Endothelial cell of umbilical vein (primary cell): ENCODE results near the gene HOXA9. TPM values are rescaled to one million over a fixed set of nuclear protein-coding genes. Genes with fewer than 3 reads are reported as not detected.

ENCODE experiments used
- BruUV-seq: library from RNA; stranded (reverse); fragments of 400-500 nt; replicated peaks from 2 replicates; lab custom pipeline; 2021; lab: Mats Ljungman, UMichigan
- CTCF ChIA-PET: fragments of 300-600, 350-600 bp; sonication (Branson Sonifier 250); formaldehyde crosslinking; loops from one replicate; lab custom pipeline; 2021; ENCODE audit warnings: antibody characterized with exemption, inconsistent platforms; lab: Charles Lee
- POLR2A ChIA-PET: fragments of 300-600, 350-600 bp; sonication (Branson Sonifier 250); formaldehyde crosslinking; loops from one replicate; lab custom pipeline; 2021; ENCODE audit warnings: antibody characterized with exemption, inconsistent platforms; lab: Charles Lee
- DNase-seq: peaks from one replicate; pipeline ENCODE4 v3.0.0-alpha.2; 2011; ENCODE audit warnings: low read depth, low spot score
- FAIRE-seq: peaks from 2 replicates; lab custom pipeline; 2011; peaks lifted over from hg19 to GRCh38; lab: Jason Lieb, UNC
- H2AFZ ChIP-seq: 2 replicates; pipeline ENCODE4 v1.6.0; 2012; ENCODE audit warnings: low read depth, low read length, control low read depth, inconsistent platforms
- H3K27ac ChIP-seq: 2 replicates; pipeline ENCODE4 v1.5.1; 2011; ENCODE audit warnings: low read depth, mild to moderate bottlenecking, control low read depth, low read length, moderate library complexity; ENCODE audit not compliant: insufficient read depth
- H3K27me3 ChIP-seq, 2 experiments: 2 replicates each; pipeline versions ENCODE4 v1.6.0 to v1.6.1; 2011; ENCODE audit warnings: low read length in 2 of 2, mixed read lengths in 1 of 2; ENCODE audit not compliant: control insufficient read depth in 2 of 2, insufficient read depth in 2 of 2
- H3K36me3 ChIP-seq, 2 experiments: 2 replicates in 1 of 2; 3 replicates in 1 of 2; pipeline ENCODE4 v1.5.1; 2011; ENCODE audit warnings: low read length in 2 of 2, mild to moderate bottlenecking in 1 of 2, moderate library complexity in 1 of 2; ENCODE audit not compliant: control insufficient read depth in 2 of 2, insufficient read depth in 2 of 2; ENCODE audit errors: extremely low read depth in 1 of 2
- H3K4me1 ChIP-seq: 3 replicates; pipeline ENCODE4 v1.5.1; 2011; ENCODE audit warnings: mild to moderate bottlenecking, low read length; ENCODE audit not compliant: control insufficient read depth, insufficient read depth; ENCODE audit errors: extremely low read depth
- H3K4me2 ChIP-seq: 2 replicates; pipeline ENCODE4 v1.6.1; 2011; ENCODE audit warnings: low read length, control low read depth, mixed read lengths; ENCODE audit not compliant: insufficient read depth
- H3K4me3 ChIP-seq, 3 experiments: fragments of 200-600 bp in 1 of 3; sonication (generic), shearing (Covaris generic) in 1 of 3; replicated peaks in 1 of 3; 2 replicates each; pipeline ENCODE4 v1.5.1; 2011 to 2016; ENCODE audit warnings: control low read depth in 3 of 3, low read length in 3 of 3, mild to moderate bottlenecking in 2 of 3, inconsistent platforms in 1 of 3, low read depth in 1 of 3, moderate library complexity in 1 of 3; ENCODE audit not compliant: insufficient read depth in 1 of 3
- H3K79me2 ChIP-seq: 2 replicates; pipeline ENCODE4 v1.6.0; 2012; ENCODE audit warnings: low read length, inconsistent platforms; ENCODE audit not compliant: control insufficient read depth, insufficient read depth
- H3K9ac ChIP-seq: replicated peaks from 2 replicates; pipeline ENCODE3; 2011; ENCODE audit warnings: low read length, control low read depth; ENCODE audit not compliant: insufficient read depth; ENCODE audit errors: extremely low read depth
- H3K9me1 ChIP-seq: replicated peaks from 3 replicates; pipeline ENCODE4 v1.6.0; 2011; ENCODE audit warnings: mild to moderate bottlenecking, low read length; ENCODE audit not compliant: control insufficient read depth, insufficient read depth; ENCODE audit errors: extremely low read depth
- H3K9me3 ChIP-seq: replicated peaks from 2 replicates; pipeline ENCODE4 v1.5.1; 2012; ENCODE audit warnings: low read length, inconsistent platforms; ENCODE audit not compliant: control insufficient read depth, insufficient read depth
- H4K20me1 ChIP-seq: replicated peaks from 2 replicates; pipeline ENCODE3; 2011; ENCODE audit warnings: mild to moderate bottlenecking, low read length; ENCODE audit not compliant: control insufficient read depth, insufficient read depth; ENCODE audit errors: extremely low read depth
- EZH2 ChIP-seq: IDR thresholded peaks from 2 replicates; pipeline ENCODE4 v1.6.1; 2012; ENCODE audit warnings: borderline replicate concordance, low read depth, mild to moderate bottlenecking, moderate library complexity, low read length, inconsistent platforms; ENCODE audit not compliant: severe bottlenecking
- FOS ChIP-seq: IDR thresholded peaks from 2 replicates; pipeline ENCODE4 v1.6.1; 2011; ENCODE audit warnings: mild to moderate bottlenecking, low read length, moderate library complexity, borderline replicate concordance; ENCODE audit not compliant: insufficient read depth
- GATA2 ChIP-seq: IDR thresholded peaks from 2 replicates; pipeline ENCODE4 v1.7.0; 2011; ENCODE audit warnings: low read depth, mild to moderate bottlenecking, moderate library complexity, mixed read lengths, low read length; ENCODE audit not compliant: insufficient read length, insufficient read depth
- JUN ChIP-seq: IDR thresholded peaks from 2 replicates; pipeline ENCODE4 v1.6.1; 2011; ENCODE audit warnings: borderline replicate concordance, low read depth; ENCODE audit not compliant: insufficient read length, insufficient read depth
- POLR2A ChIP-seq: IDR thresholded peaks from 2 replicates; pipeline ENCODE4 v1.6.1; 2012; ENCODE audit warnings: low read depth, mild to moderate bottlenecking, control low read depth, low read length
- POLR2AphosphoS5 ChIP-seq: IDR thresholded peaks from 2 replicates; pipeline ENCODE4 v1.6.1; 2012; ENCODE audit warnings: low read depth, mild to moderate bottlenecking, control low read depth, low read length, moderate library complexity; ENCODE audit not compliant: insufficient read depth
- dilution Hi-C: fragments of 300-500 bp; cut with MboI; formaldehyde crosslinking; loops from one replicate; pipeline ENCODE4 v1.15.0; 2019; ENCODE audit warnings: low sequenced_read_pairs; ENCODE audit not compliant: extremely low pct_ligation_motif_present
- intact Hi-C: fragments of 100-400 bp; cut with micrococcal nuclease; formaldehyde crosslinking; loops from one replicate; pipeline ENCODE4 v1.10.0; 2022
- polyA plus RNA-seq, 4 experiments: library from polyadenylated mRNA; depleted of rRNA in 3 of 4; stranded (reverse) in 3 of 4; unstranded in 1 of 4; fragments of >200 nt; gene quantifications; 2 replicates each; pipeline versions ENCODE4 v1.2.1 to v1.2.3, GENCODE V29; 2011 to 2012; ENCODE audit warnings: missing spikeins in 1 of 4
- total RNA-seq: library from RNA; stranded (reverse); gene quantifications from 2 replicates; pipeline ENCODE4 v1.2.3, GENCODE V29; 2021
- TF ChIP-seq, protein P1 (sequence below): IDR thresholded peaks from 2 replicates; pipeline ENCODE4 v1.6.1; 2011; ENCODE audit not compliant: insufficient read depth, insufficient read length
- TF ChIP-seq, protein P2 (sequence below), 2 donors: IDR thresholded peaks; 1 replicate in 1 of 2; 2 replicates in 1 of 2; pipeline ENCODE4 v1.5.1; 2011; ENCODE audit warnings: low read length in 2 of 2, mild to moderate bottlenecking in 2 of 2, moderate library complexity in 2 of 2, control low read depth in 1 of 2, inconsistent platforms in 1 of 2, low read depth in 1 of 2; ENCODE audit not compliant: insufficient read depth in 1 of 2; ENCODE audit errors: extremely low read depth in 1 of 2

The HOXA9 gene
- total and polyA plus RNA-seq, 2 donors (not counting 3 experiments of a cell fraction or from before 2014, with no cell fraction given) = 47.2 to 61.6 TPM

DNA sequence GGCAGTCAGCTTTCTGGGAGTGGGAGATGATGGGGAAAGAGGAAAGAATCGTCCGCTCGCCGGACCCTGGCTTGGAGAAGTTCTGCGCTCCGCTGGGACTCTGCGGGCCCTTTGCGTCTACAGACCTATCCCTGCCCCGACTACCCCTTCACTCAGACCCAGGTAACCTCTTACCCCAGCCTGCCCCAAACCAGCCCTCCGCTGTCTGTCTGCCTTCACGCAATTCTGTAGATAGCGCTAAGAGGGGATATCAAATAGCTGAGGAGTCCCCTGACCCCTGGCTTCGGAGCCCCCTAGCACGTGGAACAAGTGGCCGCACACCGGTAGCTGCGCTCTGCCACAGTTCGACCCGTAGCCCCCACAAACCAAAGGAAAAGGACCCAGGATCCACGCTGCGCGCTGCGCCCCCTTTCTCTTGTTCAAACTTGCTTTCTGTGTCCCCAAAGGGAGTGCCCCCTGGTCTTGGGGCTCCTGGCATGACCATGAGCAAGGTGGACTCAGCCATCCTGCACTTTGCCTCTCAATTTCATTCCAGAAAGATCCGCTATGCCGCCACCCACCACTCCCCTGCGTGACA lies 41.8 kb downstream of the HOXA9 start:
- peaks cover 68% of the 10 kb centered on the region for H3K79me2 ChIP-seq
- no peaks in the 10 kb centered on the region for H3K9me1 ChIP-seq
- dilution Hi-C loops (no loop called here), intact Hi-C loops (loop anchor here (1.0 kb wide), 1 partner anchor 8 kb away; no protein-coding TSS in a partner anchor)
- H3K9ac ChIP-seq = peak overlapping the region; percentile 81
- ChIA-PET POLR2A (no interaction called here), CTCF (interaction anchor here (1.2 to 9.1 kb wide), 3 partner anchors 17 to 27 kb away, joined by 3 to 70 read pairs (median 3); no protein-coding TSS in a partner anchor)
- H3K36me3 ChIP-seq = peaks cover 0 to 4% of the 10 kb centered on the region in 2 experiments
- H3K4me1 ChIP-seq = peaks cover 80% of the 10 kb centered on the region
- no peak overlapping the region for H2AFZ ChIP-seq
- H3K4me2 ChIP-seq = peak overlapping the region; percentile 92
- H3K4me3 ChIP-seq = peak overlapping the region in 1 of 3 experiments; percentile 68
- FAIRE-seq (peak; percentile 4), DNase-seq (no peak)
- no TSS peak for BruUV-seq
- no peaks in the 10 kb centered on the region for H4K20me1 ChIP-seq
- no peaks in the 10 kb centered on the region for H3K9me3 ChIP-seq
- TF ChIP-seq EZH2 = no peak
- peak; percentile 50 for TF ChIP-seq POLR2A
- peak overlapping the region; percentile 96 for H3K27ac ChIP-seq
- H3K27me3 ChIP-seq = no peaks in the 10 kb centered on the region

DNA sequence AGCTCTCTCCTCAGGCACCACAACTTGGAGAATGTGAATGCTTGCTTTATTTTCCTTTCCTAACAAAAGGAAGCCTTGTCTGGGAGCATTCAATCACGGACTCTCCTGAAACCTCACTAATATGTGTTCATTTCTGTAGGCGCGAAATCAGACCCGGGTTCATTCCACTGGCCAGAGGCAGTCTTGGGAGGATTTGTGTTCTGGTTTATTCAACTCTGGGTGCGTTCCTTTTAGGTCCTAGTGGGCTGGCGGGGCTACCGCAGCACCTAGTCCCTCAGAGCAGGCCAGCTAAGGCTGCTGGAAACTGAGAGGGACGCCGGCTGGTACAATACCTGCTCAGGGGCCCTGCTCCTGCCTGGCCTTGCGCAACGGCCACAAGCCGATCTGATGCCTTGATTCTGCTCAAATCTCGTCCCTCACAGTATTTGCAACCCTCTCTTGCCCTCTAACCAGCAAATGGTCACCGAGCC lies 42.3 kb downstream of the HOXA9 start:
- peaks cover 0 to 3% of the 10 kb centered on the region in 2 experiments for H3K36me3 ChIP-seq
- peaks cover 68% of the 10 kb centered on the region for H3K79me2 ChIP-seq
- peak overlapping the region in 2 of 3 experiments; percentile 12 to 68 for H3K4me3 ChIP-seq
- H3K9ac ChIP-seq = peak overlapping the region; percentile 81
- peak overlapping the region; percentile 96 for H3K27ac ChIP-seq
- DNase-seq = no peak
- dilution Hi-C loops = no loop called here
- peak; percentile 35 for FAIRE-seq
- H3K4me2 ChIP-seq = peak overlapping the region; percentile 92
- no TSS peak for BruUV-seq
- H3K9me1 ChIP-seq = no peaks in the 10 kb centered on the region
- H3K27me3 ChIP-seq = no peaks in the 10 kb centered on the region
- H3K4me1 ChIP-seq = peaks cover 85% of the 10 kb centered on the region
- POLR2A ChIA-PET = interaction anchor here (1.2 kb wide), 1 partner anchor 24 kb away, joined by 4 read pairs; no protein-coding TSS in a partner anchor
- H4K20me1 ChIP-seq = no peaks in the 10 kb centered on the region
- no peak overlapping the region for H2AFZ ChIP-seq
- no peaks in the 10 kb centered on the region for H3K9me3 ChIP-seq
- CTCF ChIA-PET = interaction anchor here (0.7 to 9.1 kb wide), 4 partner anchors 16 to 24 kb away, joined by 3 to 70 read pairs (median 3); no protein-coding TSS in a partner anchor
- intact Hi-C loops = no loop called here
- TF ChIP-seq GATA2 (no peak), EZH2 (no peak), POLR2AphosphoS5 (no peak), JUN (no peak), FOS (no peak)
- TF ChIP-seq, protein P1, sequence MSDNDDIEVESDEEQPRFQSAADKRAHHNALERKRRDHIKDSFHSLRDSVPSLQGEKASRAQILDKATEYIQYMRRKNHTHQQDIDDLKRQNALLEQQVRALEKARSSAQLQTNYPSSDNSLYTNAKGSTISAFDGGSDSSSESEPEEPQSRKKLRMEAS = no peak
- TF ChIP-seq, protein P2, sequence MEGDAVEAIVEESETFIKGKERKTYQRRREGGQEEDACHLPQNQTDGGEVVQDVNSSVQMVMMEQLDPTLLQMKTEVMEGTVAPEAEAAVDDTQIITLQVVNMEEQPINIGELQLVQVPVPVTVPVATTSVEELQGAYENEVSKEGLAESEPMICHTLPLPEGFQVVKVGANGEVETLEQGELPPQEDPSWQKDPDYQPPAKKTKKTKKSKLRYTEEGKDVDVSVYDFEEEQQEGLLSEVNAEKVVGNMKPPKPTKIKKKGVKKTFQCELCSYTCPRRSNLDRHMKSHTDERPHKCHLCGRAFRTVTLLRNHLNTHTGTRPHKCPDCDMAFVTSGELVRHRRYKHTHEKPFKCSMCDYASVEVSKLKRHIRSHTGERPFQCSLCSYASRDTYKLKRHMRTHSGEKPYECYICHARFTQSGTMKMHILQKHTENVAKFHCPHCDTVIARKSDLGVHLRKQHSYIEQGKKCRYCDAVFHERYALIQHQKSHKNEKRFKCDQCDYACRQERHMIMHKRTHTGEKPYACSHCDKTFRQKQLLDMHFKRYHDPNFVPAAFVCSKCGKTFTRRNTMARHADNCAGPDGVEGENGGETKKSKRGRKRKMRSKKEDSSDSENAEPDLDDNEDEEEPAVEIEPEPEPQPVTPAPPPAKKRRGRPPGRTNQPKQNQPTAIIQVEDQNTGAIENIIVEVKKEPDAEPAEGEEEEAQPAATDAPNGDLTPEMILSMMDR (IDR thresholded peaks at IDR 0.05; ENCODE audit: extremely low read depth in 1 of 2, insufficient read depth in 1 of 2, low read depth in 1 of 2, low read length in 2 of 2) = no peak
